Neural crest cell (in vitro differentiated cells): ENCODE measurements around the gene ARHGAP15. TPM values are rescaled to one million over a fixed set of nuclear protein-coding genes. Genes with fewer than 3 reads are reported as not detected.

Source experiments
- DNase-seq: peaks from one replicate; pipeline ENCODE4 v3.0.0; 2021; ENCODE audit warnings: low read depth, mixed read lengths, low spot score
- H3K27ac Mint-ChIP-seq: one replicate; pipeline ENCODE4 v1.8.0; 2021; ENCODE audit warnings: mild to moderate bottlenecking, mixed read lengths; ENCODE audit not compliant: unreplicated experiment
- H3K27me3 Mint-ChIP-seq: 2 replicates; pipeline ENCODE4 v1.8.0; 2021; ENCODE audit warnings: low read depth, mild to moderate bottlenecking, mixed read lengths
- H3K36me3 Mint-ChIP-seq: 2 replicates; pipeline ENCODE4 v1.8.0; 2021; ENCODE audit warnings: low read depth, mild to moderate bottlenecking, mixed read lengths
- H3K4me1 Mint-ChIP-seq: 2 replicates; pipeline ENCODE4 v1.8.0; 2021; ENCODE audit warnings: mixed read lengths
- H3K4me3 Mint-ChIP-seq: one replicate; pipeline ENCODE4 v1.8.0; 2021; ENCODE audit warnings: mild to moderate bottlenecking, mixed read lengths
- H3K9me3 Mint-ChIP-seq: 2 replicates; pipeline ENCODE4 v1.8.0; 2021; ENCODE audit warnings: mixed read lengths
- total RNA-seq: library from RNA; stranded (reverse); gene quantifications from 2 replicates; pipeline ENCODE4 v1.2.1, GENCODE V29; 2021
- TF ChIP-seq, protein P1 (sequence below): fragments of 200-600 bp; sonication (generic); conservative IDR thresholded peaks from 2 replicates; pipeline ENCODE4 v1.5.0; 2021; ENCODE audit warnings: antibody characterized with exemption, mild to moderate bottlenecking

The ARHGAP15 gene
- total RNA-seq, 1 donor from 2014 or later, result 2.8 TPM

DNA sequence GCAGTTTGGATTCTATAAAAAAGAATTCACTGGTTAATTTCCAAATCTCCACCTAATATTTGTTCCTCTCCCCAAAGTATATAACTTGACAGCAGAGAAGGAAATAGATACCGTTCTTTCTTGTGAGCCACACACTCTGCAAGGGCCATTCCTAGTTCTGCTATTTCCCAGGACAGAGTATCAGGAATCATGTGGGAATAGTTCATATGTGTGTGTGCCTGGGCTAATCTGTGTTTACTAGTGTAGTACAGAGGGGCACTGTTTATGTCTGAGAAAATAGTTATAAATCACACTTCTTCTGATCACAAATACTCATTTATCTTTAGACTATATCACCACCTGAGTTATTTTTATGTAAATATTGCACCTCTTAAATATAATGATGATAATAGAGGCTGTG, 296.7 kb downstream of the ARHGAP15 start:
- TF ChIP-seq, protein P1, sequence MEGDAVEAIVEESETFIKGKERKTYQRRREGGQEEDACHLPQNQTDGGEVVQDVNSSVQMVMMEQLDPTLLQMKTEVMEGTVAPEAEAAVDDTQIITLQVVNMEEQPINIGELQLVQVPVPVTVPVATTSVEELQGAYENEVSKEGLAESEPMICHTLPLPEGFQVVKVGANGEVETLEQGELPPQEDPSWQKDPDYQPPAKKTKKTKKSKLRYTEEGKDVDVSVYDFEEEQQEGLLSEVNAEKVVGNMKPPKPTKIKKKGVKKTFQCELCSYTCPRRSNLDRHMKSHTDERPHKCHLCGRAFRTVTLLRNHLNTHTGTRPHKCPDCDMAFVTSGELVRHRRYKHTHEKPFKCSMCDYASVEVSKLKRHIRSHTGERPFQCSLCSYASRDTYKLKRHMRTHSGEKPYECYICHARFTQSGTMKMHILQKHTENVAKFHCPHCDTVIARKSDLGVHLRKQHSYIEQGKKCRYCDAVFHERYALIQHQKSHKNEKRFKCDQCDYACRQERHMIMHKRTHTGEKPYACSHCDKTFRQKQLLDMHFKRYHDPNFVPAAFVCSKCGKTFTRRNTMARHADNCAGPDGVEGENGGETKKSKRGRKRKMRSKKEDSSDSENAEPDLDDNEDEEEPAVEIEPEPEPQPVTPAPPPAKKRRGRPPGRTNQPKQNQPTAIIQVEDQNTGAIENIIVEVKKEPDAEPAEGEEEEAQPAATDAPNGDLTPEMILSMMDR, result no peak
- Mint-ChIP-seq H3K4me1 (no peaks in the 10 kb centered on the region), H3K27me3 (no peaks in the 10 kb centered on the region), H3K9me3 (peaks cover 3% of the 10 kb centered on the region), H3K27ac (no peak overlapping the region), H3K4me3 (no peak overlapping the region), H3K36me3 (no peaks in the 10 kb centered on the region)
- DNase-seq, result no peak

DNA sequence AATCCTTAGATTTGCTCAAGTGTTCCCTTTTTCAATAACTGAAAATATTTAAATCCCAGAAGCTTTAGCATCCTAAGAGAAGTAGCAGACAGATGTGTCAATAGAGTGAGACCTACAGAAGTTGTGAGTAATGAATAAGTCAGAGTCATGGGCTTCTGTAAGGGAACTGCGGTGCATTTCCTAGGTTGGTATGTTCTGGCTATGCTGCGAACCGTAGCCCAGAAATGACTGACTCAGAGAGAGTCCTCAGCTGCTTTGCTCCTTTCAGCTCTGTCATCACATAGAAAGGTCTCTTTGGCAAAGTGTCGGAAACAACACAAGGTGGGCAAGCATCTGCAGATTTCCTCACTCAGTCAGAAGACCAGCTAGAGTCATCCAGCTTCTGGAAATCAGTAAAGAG, 297.1 kb downstream of the ARHGAP15 start:
- Mint-ChIP-seq H3K27ac (no peak overlapping the region), H3K27me3 (no peaks in the 10 kb centered on the region)

DNA sequence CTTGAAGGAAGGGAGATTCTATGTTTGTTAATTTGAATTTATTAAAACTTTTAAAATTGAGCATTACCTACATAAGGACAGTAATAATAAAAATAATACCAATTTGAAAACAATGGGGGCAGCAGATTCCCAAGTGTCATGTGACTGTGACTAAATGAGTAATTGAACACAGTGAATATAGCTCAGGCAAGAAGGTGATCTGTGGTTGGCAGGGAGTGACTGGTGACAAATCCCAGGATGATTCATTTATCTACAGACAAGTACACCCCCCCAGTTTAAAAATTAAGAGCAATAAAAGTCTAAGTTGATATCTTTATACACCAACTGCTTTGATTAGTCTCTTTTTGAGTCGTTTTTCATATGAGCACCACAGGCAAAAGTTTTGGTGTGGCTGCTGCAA, 299.5 kb downstream of the ARHGAP15 start:
- H3K27ac Mint-ChIP-seq, result no peak overlapping the region
- H3K4me3 Mint-ChIP-seq, result no peak overlapping the region
- DNase-seq, result no peak
- no peaks in the 10 kb centered on the region for H3K36me3 Mint-ChIP-seq
- no peaks in the 10 kb centered on the region for H3K4me1 Mint-ChIP-seq
- TF ChIP-seq, protein P1, result no peak
- H3K9me3 Mint-ChIP-seq, result no peaks in the 10 kb centered on the region
- H3K27me3 Mint-ChIP-seq, result no peaks in the 10 kb centered on the region

More for the DNA sequence above, 297.1 kb downstream of the ARHGAP15 start:
- DNase-seq, result no peak
- H3K4me1 Mint-ChIP-seq, result no peaks in the 10 kb centered on the region
- H3K36me3 Mint-ChIP-seq, result no peaks in the 10 kb centered on the region
- TF ChIP-seq, protein P1, result no peak
- H3K4me3 Mint-ChIP-seq, result no peak overlapping the region
- peaks cover 3% of the 10 kb centered on the region for H3K9me3 Mint-ChIP-seq

DNA sequence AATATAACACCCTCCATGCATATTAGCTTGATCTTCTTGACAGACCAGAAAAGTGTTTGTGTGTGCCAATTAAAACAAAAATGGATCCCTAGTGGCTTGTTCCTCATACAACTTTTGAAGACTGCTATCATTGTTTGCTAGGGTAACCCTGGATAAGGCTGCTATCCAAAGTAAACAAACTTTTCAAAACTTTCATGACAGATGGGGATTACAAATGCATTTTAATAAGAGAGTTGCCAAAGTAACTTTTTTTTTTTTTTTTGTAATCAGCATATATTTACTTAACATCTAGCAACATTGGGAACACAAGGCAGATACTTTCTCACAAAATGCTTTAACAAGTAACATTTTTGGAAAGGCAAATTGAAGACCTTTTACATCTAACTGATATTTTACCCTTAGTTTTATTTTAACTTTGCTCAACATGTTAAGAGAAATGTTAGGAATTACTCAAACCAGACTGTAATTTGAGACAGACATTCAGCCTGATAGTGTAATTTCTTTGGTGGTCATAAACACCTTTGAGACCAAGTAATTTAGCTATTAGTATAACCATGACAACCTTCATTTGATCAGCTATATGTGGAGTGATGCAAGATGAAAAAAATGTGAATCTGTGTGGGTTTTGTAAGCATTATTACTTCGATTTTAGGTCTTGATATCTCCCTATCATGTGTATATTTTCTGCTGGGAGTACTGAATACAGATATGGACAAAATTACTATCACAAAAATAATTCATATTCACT, 300.9 kb downstream of the ARHGAP15 start:
- DNase-seq, result no peak
- no peak overlapping the region for H3K4me3 Mint-ChIP-seq
- H3K4me1 Mint-ChIP-seq, result no peaks in the 10 kb centered on the region
- no peaks in the 10 kb centered on the region for H3K27me3 Mint-ChIP-seq
- H3K36me3 Mint-ChIP-seq, result no peaks in the 10 kb centered on the region
- no peaks in the 10 kb centered on the region for H3K9me3 Mint-ChIP-seq
- H3K27ac Mint-ChIP-seq, result no peak overlapping the region
- TF ChIP-seq, protein P1, result no peak

DNA sequence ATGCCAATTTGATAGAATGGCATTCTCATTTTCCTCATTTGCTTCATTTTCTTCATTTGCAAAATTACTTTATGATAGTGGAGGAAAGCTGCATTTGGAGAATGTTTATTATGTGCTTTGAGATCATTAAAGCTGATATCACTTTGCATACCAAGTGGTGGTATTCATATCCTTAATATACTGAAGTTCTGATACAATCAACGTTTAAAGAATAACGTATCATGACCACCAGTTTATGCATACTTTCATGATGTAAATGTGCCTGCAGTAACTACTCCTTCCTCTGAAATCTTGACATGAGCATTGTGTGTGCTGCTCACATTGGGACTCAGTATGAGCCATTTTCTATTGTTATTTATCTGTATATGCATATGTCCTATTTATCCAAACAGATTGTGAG, 302.1 kb downstream of the ARHGAP15 start:
- Mint-ChIP-seq H3K9me3 (no peaks in the 10 kb centered on the region), H3K36me3 (no peaks in the 10 kb centered on the region), H3K27ac (no peak overlapping the region), H3K4me3 (no peak overlapping the region), H3K4me1 (no peaks in the 10 kb centered on the region), H3K27me3 (no peaks in the 10 kb centered on the region)
- TF ChIP-seq, protein P1, result no peak
- no peak for DNase-seq
